Uterus (tissue), 2 donors: ENCODE measurements around the gene PHF12.

Experiments
- CTCF ChIP-seq, 4 experiments: fragments of 200-600 bp in 2 of 4; fragments of 450-650 bp in 2 of 4; sonication (generic) in 2 of 4; IDR thresholded peaks; one replicate each; pipeline ENCODE4 v1.5.1; 2016 to 2019; ENCODE audit warnings: antibody characterized with exemption in 4 of 4, mild to moderate bottlenecking in 2 of 4, moderate library complexity in 1 of 4
- POLR2A ChIP-seq, 2 donors: fragments of 450-650 bp; IDR thresholded peaks; one replicate each; pipeline ENCODE4 v1.6.1; 2016; ENCODE audit warnings: antibody characterized with exemption in 2 of 2, mild to moderate bottlenecking in 1 of 2, moderate library complexity in 1 of 2

- TF ChIP-seq CTCF (IDR thresholded peaks at IDR 0.05) (no peak), POLR2A (IDR thresholded peaks at IDR 0.05) (no peak)
These were observed 69.0 kb downstream of the PHF12 start for GRCh38 chr17:28882154-28882895.
